HG03558 (cell line): ENCODE data around the gene MDK.
A peak's percentile ranks its signal among the peaks of the same experiment; 100 is the strongest.

ENCODE experiments used
- ATAC-seq: cut with Tn5 transposase; IDR thresholded peaks from one replicate; pipeline ENCODE4 v1.9.1; 2021; ENCODE audit warnings: moderate number of reproducible peaks; ENCODE audit not compliant: unreplicated experiment; ENCODE audit errors: extremely low read depth

MDK gene

DNA sequence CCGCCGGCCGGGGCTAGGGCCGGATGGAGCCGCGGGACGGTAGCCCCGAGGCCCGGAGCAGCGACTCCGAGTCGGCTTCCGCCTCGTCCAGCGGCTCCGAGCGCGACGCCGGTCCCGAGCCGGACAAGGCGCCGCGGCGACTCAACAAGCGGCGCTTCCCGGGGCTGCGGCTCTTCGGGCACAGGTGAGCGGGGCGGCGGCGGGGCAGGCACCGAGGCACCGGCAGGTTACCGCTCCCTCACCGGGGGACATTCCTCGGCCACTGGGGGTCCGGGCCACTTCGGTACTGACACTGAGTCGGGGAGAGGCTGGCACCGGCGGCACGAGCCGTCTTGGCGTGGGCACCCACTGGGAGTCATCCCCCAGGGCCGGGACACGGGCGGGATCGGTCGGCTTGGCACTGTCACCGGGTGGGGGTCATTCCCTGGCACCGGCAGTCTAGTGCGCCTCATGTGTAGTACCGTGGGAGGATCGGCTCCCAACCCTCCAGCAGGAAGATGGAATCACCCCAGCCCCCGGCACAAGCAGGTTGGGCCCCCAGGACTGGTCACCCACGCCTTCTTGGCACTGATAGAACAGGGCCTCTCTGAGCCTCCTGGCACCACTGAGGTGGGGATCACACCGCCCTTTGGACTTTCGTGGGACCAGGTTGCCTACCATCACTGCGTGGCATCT lies 33.7 kb upstream of the MDK start:
- no peak for ATAC-seq

DNA sequence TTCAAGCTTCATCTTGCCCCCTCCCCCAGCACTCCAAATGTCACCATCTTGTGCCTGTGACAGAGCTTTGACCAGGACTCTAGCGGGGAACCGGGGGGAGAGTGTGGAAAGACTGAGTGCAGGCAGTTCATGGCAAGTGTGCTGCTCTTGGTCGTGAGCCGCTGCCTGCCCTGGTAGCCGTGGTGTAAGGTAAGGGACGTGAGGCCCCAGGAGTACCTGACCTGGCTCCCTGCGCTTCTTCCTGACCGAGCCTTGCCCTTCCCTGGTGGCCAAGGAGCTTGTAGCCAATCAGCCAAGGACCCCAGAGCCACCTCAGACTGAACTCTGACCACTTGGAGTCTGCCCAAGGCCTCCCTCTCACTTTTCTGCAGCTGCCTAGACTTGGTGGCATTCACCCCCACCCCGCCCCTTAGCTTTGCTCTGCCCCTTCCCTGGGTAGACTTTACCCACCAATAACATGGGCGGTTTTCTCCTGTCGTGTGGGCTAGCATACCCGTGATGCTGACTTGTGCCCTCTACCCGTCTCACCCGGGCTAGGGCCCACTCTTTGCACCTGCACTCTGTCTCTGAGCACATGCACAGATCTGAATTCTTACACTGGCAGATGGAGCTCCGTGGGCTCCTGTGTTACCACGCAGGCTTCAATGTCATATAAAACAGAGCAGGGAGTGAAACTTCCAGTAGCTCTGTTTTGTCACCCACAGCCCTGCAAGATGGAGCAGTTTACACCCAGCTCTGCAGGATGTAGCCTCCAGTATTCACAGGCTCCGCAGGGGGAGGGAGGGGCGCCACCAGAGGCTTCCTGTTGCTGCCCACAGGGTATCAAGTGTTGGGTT lies 32.7 kb upstream of the MDK start:
- no peak for ATAC-seq

DNA sequence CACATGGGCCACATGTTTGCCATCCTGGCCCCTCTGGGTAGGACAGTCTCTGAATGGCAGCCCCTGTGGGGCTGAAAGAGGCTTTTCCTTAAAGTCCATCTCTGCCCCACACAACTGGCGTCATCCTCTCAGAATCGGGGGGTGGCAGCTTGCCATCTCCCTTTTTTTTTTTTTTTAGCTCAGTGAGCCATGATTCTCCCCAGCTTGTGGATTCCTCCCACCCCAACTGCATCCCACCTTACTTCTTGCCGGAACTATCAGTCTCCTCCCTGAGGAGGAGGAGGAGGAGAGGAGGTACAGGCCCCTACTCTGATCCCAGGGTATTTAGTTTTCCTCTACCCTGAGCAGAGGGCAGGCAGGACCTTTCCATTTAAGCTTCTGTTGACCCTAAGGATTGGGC lies 30.8 kb upstream of the MDK start:
- no peak for ATAC-seq

DNA sequence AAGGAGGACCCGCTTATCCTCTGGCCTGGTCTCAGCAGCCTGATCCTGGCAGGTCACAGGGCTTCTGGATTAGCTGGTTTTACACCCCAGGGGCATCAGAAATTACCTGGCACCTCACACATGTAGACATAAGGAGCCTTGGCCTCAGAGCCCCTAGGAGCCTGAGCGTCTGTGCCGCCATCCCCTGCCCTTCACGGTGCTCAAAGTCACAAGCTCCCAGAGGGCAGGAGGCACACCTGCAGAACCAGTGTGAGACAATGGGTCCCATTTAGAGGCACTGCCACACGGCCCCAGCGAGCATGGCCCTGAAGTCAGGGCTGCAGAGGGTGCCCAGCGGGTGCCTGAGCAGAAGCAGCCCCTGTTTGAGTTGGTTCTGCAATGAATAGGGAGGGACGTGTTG lies 30.3 kb upstream of the MDK start:
- ATAC-seq, result no peak

DNA sequence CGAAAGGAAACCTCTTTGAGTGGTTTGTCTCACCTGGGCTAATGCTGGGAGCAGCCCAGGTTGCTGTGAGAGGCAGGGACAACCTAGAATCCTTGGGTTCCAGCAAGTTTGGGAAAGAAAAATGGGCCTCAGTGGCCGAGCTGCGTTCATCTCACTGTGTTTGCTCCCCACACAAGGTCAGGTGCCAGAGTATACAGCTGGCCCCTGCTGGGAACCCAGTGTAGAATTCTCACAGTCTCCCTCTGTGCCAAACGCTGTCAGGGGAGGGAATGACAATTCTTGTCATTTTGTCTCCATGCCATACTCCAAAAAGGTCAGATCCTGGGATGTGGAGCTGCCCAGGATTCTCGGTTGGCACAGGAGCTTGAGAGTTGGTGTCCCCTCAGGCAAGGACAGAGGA lies 29.9 kb upstream of the MDK start:
- no peak for ATAC-seq

DNA sequence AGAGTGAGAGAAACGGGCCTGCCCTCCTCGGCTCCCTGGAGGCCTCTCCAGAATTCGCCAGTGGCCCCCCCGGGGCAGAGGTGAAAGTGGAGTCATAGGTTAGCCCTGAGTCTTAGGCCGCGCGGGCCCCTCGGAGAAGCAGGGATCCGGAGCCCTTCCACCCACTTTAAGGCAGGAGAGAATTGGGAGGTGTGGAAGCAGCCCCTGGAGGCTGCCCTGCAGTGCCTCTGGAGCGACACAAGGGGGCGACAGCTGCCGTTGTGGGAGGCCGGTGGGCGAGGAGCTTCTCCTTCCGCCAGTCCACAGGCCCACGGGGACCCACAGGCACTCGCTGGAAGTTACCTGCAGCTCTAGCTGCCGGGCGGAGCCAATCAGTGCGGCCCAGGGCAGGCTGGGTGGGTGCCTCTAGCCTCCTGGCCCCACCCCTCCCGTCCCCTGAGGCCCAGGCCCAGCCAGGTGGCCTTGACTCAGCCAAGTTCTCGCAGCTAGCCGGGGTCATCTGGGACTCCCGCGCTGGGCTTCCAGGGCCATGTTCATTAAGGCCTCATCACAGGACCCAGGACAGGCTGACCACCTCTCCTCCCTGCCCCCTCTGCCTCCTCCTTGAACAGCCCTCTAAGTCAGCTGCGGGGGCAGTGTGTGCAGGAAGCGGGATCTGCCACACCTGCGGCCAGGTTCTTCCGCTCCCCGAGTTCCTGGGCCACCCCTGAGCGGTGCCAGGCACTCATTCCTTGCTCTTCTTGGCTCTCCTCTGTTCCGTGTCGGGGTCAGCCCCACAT lies 29.2 kb upstream of the MDK start:
- ATAC-seq, result no peak

DNA sequence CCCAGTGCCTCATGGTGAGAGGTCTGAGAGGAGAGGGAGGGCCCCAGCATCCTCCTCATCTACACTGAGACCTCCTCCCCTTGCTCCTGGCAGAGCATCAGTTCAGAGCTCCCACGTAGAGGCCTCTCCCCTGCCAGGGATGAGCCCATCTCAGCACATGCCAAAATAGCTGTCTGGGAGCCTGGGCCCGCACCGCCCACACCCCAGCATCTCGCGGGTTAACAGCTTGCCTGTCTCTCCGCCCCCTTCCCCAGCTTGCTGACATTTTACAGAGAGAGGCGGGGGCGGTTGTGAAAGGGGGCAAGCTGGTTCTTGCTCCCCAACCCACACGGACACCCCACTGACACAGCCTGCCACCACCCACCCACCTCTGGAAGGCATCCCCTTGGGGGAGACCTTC lies 27.8 kb upstream of the MDK start:
- no peak for ATAC-seq

DNA sequence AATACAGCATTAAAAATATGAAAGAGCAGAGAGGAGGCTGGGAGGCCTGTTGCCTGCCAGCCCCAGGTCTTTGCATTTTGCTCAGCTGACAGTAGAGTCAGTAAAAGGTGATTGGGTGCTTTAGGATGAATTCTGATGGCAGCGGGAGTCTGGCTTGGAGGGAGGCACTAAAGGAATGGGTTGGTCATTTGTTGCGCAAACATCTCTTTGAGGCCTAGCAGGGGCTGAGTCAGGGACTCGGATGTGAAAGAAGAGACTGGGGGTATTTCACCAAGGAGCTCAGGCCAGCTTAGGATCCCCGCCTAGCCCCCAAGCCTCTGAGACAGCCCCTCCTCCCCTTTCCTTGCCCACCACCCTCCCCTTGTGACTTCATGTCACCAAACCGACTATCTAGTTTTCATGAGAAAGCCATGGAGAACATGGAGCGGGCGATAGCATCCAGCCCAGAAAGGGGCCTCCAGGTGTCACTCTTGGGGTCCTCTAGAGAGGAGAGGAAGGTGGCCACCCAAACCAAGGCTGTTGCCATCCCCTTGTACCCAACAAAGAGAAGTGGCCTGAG lies 24.5 kb upstream of the MDK start:
- ATAC-seq, result no peak

DNA sequence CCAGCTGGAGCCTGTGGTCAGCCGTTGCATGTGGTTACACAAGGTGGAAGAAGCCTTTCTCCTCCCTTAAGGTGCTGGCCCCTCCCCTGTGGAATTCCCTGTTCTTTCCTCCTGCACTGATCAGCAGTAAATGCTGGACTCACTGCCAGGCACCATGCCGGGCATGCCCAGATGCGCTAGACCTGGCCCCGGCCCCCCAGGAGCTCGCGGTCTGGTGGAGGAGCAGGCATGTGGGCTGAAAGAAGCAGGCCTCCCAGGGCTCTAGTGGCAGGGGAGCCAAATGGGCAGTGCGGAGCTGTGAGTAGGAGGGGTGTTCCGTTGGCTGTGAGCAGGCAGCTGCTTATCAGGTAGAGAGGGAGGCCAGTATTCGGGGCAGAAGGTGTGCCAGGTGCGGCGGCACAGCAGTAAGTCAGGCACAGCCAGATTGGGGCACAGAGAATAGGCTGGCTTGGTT lies 24.0 kb upstream of the MDK start:
- ATAC-seq, result no peak

DNA sequence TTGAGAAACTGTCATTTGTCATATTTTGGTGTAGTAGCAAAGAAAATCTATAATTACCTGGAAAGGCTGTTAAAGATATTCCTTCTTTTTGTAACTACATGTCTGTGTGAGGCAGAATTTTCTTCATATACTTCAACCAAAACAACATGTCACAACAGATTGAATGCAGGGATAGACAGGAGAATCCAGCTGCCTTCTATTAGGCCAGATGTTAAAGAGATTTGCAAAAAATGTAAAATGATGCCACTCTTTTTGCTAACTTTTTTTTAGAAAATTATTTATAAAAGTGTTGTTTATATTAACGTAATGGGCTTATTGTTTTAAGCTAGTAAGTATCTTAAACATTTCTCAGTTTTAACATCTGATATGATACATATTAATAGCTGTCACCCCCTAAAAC lies 21.5 kb upstream of the MDK start:
- no peak for ATAC-seq

DNA sequence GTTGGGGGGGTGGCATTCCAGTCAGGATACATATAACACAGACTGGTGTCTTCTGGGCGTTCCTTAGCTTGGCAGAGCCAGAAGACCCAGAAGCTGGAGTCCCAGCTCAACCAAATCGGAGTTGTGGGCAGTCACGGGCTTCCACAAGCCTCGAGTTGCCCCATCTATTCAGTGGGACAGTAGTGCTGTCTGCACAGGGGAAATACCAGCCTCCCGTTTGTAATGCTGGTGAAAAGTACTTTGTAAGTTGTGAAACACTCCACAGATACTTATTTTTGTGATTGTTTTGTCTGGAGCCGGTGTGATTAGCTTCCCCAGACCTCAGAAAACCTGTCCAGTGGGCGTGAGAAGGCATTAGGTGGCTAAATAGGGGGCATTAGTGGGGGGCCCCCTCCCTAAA lies 20.6 kb upstream of the MDK start:
- no peak for ATAC-seq

DNA sequence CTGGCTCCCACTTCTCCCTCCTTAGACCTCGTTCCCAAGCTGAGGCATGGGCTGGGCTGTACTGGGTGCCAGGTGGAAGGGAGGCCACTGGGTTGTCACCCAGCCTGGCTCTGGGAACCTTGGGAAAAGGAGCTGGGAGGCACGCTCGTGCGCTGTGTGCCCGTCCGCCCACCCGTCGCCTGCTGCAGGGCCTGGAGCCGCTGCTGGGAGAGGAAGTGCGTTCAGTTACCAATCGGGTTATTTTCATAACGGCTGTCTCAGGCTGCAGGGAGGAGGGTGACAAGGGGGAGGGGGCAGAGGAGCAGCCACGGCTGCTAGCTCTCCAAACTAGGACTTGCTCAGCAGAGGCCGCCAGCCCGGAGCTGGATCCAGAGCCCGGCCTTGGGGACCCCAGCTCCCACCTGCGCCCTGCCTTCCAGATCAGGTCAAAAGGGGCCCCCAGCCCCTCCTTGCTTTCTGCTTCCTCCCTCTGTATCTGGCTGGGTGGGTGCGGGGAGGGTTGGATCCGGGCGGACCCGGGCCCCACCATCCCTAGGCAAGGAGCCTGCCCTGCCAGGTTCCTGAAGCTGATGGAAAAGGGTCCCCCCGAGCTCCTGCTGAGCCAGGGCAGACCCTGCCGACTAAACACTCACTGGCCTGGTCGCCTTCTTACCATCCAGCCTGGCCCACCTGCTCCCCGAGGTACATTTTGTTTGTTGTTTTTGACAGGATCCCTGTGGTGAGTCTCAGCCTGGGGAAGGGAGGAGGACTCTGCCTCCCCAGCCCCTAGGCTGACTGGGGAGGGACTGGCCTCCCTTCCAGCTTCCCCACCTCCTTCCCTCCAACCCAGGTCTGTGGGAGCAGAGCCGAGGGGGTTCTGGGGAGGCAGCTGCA lies 19.9 kb upstream of the MDK start:
- peak; percentile 69 for ATAC-seq

DNA sequence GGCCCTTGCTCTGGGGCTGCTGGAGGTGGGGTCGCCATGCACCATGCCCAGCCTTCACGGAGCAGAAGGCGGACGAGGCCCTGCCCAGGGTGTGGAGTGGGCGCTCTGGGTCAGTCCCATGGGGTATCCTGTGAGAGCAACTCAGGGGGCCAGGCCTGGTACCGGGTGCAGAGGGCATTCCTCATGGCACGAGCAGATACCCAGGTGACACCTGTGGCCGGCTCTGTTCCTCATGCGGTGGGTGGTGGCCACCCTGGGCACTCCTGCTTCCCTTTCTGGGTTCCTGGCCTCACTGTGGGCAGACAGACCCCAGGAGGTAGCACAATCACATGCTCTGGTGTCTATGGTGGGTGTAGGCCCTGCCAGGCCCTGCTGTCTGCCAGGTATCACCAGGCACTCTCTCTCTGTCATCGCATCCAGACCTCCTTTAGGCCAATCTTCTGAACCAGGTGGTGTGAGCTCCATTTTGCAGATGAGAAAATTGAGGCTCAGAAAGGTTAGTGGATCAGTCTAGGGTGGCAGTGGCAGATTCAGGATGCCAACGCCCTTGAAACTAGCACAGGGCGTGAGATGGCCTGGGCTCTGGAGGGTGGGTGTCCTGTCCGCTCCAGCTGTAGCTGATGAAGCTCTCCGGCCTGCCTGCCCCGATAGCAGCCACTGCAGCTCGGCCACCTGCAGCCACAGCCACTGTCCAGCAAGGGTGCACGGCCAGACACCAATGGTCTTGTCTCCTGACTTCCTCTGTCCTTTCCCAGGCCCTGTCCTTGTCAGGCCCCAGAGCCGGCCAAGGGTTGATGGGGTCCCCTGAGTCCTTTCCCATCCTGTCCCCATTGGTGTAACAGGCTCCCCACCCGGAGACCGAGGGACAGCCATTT lies 19.1 kb upstream of the MDK start:
- ATAC-seq, result no peak

DNA sequence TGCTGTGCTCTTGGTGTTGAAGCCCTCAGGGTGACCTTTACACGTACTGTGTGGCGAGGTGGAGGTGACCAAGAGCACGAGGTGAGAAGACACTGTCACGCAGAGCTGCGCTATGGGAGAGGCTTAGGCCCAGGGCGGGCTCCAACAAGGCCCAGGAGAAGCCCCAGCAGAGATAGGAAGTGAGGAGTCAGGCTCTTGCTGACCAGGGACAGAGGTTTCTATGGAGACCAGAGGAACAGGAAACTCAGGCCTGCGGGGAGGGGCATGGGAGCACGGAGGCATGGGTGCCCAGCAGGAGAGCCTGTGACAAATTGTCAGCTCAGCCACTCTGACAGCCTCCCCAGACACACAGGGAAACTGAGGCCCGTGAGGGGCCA lies 18.4 kb upstream of the MDK start:
- ATAC-seq, result no peak

DNA sequence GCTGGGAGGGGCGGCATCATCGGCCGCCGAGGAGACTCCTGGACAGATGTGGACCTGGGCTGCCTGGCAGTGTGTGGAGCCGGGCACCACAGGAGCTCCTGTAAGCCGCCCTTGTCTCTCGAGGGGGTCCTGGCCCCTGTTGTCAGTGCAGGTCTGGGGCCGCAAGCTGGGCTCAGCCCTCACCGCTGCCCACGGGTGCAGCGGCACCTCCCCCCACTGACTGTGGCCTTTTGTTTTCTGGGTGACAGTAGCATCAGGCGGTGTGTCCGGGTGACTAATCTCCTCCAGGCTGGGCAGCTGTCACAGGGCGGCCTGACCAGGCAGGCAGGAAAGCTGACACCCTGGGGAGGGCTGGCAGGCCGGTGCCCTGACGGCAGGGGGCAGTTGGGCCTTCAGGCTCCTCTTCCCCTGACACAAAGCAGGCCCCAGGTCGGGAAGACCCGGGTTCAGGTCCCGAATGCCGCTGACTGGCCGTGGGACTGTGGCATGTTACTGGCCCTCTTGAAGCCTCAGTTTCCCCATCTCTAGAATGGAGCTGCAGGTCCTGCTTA lies 17.9 kb upstream of the MDK start:
- ATAC-seq, result no peak

DNA sequence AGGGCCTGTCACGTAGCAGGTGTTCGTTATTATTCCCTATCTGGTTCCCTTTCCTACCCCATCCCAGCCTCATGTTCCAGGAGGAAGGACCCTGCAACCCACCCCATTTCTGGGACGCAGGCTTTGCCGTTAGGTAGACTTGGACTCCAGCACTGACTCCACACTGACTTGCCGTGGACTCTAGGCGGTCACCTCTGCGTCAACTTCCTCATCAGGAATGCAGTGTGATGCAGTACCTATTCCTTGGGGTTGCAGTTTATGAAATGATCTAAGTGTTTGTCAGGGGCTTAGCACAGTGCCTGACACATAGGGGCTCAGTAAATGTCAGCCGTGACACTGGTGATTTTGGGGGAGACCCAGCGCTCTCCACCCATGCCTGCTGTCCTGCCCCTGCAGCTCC lies 17.4 kb upstream of the MDK start:
- no peak for ATAC-seq

DNA sequence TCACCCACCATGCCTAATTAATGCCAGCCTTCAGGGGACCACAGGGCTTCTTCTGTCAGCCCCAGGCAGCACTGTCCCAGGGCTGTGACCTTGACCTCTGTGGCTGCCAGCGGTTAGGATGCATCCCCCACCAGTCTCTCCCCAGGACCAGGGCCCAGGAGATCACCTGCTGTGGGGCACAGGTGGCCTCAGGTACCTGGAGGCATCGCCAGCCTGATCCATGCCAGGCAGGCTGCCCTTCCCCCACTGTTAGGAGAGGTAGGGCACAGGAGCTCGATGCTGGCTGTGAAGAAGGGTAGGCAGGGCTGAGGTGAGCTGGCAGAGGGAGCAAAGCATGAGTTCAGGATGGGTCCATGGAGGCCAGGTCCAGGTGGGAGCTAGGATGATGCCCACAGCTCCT lies 16.7 kb upstream of the MDK start:
- ATAC-seq, result no peak

DNA sequence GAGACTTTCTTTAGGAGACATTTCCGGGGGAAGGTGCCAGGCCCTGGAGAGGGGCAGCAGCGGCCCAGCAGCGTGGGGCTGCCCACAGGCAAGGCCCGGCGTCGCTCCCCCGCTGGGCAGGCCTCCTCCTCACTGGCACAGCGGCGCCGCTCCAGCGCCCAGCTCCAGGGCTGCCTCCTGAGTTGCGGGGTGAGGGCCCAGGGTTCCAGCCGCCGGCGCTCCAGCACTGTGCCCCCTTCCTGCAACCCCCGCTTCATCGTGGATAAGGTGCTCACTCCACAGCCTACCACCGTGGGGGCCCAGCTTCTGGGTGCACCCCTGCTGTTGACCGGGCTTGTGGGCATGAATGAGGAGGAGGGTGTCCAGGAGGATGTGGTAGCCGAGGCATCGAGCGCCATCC lies 15.2 kb upstream of the MDK start:
- ATAC-seq, result no peak

DNA sequence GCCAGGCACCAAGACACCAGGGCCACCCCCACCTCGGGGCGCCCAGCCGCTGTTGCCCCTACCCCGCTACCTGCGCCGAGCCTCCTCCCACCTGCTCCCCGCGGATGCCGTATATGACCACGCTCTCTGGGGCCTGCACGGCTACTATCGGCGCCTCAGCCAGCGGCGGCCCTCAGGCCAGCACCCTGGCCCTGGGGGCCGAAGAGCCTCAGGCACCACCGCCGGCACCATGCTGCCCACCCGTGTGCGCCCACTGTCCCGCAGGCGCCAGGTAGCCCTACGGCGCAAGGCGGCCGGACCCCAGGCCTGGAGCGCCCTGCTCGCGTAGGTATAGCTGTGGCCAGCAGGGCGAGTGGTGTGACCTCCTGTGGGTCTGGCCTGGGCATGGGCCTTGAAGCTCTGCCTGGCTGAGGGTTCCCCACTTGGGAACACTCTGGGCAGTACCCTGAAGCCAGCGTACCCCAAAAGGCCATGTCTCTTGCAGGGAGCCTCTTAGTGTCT lies 14.8 kb upstream of the MDK start:
- ATAC-seq, result no peak
